ENCODE measurements around the gene MRPL18. TPM values are rescaled to one million over a fixed set of nuclear protein-coding genes. Genes with fewer than 3 reads are reported as not detected.

The MRPL18 gene
- total and polyA plus RNA-seq, 2 of the 4 experiments (the other 2 are of a cell fraction), result 53.4 to 56.8 TPM

- TF ChIP-seq RAD21 (IDR thresholded peaks at IDR 0.05; ENCODE audit: low read length), result no peak
Observed at GRCh38 chr6:159836718-159837490, 46.6 kb downstream of the MRPL18 start (continued).

- Histone ChIP-seq H2AFZ (replicated peaks; ENCODE audit: low read length, poor library complexity) (no peak overlapping the region), H3K4me3 (ENCODE audit: insufficient read depth, low read depth, low read length) (no peak overlapping the region), H3K4me1 (ENCODE audit: control insufficient read depth, insufficient read depth, low read length) (no peaks in the 10 kb centered on the region), H3K27ac (ENCODE audit: insufficient read depth, low read length) (no peak overlapping the region), H3K9me3 (ENCODE audit: control insufficient read depth, insufficient read depth, low read length) (no peaks in the 10 kb centered on the region), H4K20me1 (ENCODE audit: insufficient read depth, low read length) (no peaks in the 10 kb centered on the region), H2BK15ac (ENCODE audit: low read depth, low read length) (no peak overlapping the region), H3K56ac (ENCODE audit: extremely low read depth, insufficient read depth, low read length) (no peak overlapping the region), H3K18ac (ENCODE audit: low read depth, low read length) (no peak overlapping the region), H3K36me3 (ENCODE audit: control insufficient read depth, insufficient read depth, low read length) (no peaks in the 10 kb centered on the region), H3K4ac (ENCODE audit: low read depth, low read length) (no peak overlapping the region), H3K27me3 (ENCODE audit: control insufficient read depth, insufficient read depth, low read length) (no peaks in the 10 kb centered on the region; the same call in 1 of the 2 replicates), H3K79me1 (ENCODE audit: low read depth in 1 of 2, low read length in 2 of 2) (no peaks in the 10 kb centered on the region), H3K9ac (ENCODE audit: low read depth, low read length) (no peak overlapping the region), H3K9me1 (ENCODE audit: insufficient read depth, low read length) (0 out of 2 replicates have a peak, but pooled peaks cover 4% of the 10 kb centered on the region), H4K91ac (ENCODE audit: insufficient read depth, low read depth, low read length) (no peak overlapping the region), H2AK5ac (ENCODE audit: low read depth, low read length) (no peak overlapping the region), H3K23ac (ENCODE audit: low read depth, low read length) (no peak overlapping the region), H4K5ac (ENCODE audit: low read depth, low read length) (no peak overlapping the region), H2AK9ac (replicated peaks; ENCODE audit: low read depth, low read length, poor library complexity) (no peak overlapping the region), H2BK120ac (ENCODE audit: low read depth, low read length) (no peak overlapping the region), H2BK20ac (ENCODE audit: low read depth, low read length) (no peak overlapping the region), H4K8ac (ENCODE audit: low read depth in 2 of 2, low read length in 2 of 2) (no peak overlapping the region), H3K14ac (replicated peaks; ENCODE audit: low read depth, low read length) (no peak overlapping the region), H2BK5ac (ENCODE audit: low read depth, low read length, poor library complexity, severe bottlenecking) (no peak overlapping the region), H3K4me2 (ENCODE audit: low read depth, low read length) (no peak overlapping the region)
- ChIA-PET POLR2A (ENCODE audit: unreplicated experiment) (no interaction called here), CTCF (interaction anchor here (1.3 kb wide), 1 partner anchor 8 kb away, joined by 3 read pairs; no protein-coding TSS in a partner anchor)
- intact Hi-C loops (cut with micrococcal nuclease), result no loop called here
- DNase-seq, result no peak
- BruUV-seq (replicated peaks), result no TSS peak
- in situ Hi-C loops (cut with MboI; ENCODE audit: low sequenced_read_pairs), result no loop called here
- dilution Hi-C loops (cut with HindIII; ENCODE audit: low sequenced_read_pairs, unreplicated experiment), result no loop called here
- no CpG with 5 or more reads among the region's 8 CpGs for WGBS, 2 experiments (ENCODE audit: extremely low coverage in 2 of 2, insufficient read length in 1 of 2)
- ATAC-seq (ENCODE audit: low read depth), result no peak
- no peak for TF ChIP-seq CHD1 (IDR thresholded peaks at IDR 0.05; ENCODE audit: low read depth, low read length)
- no peak for TF ChIP-seq MAZ (IDR thresholded peaks at IDR 0.05; ENCODE audit: borderline replicate concordance, low read depth, low read length)
- no peak for TF ChIP-seq MXI1 (IDR thresholded peaks at IDR 0.05; ENCODE audit: borderline replicate concordance, low read depth, low read length)
- no peak for TF ChIP-seq MAFK (IDR thresholded peaks at IDR 0.05; ENCODE audit: low read depth, low read length)
- TF ChIP-seq CEBPB (IDR thresholded peaks at IDR 0.05; ENCODE audit: low read depth, low read length), result no peak
- no peak for TF ChIP-seq NFE2L2 (IDR thresholded peaks at IDR 0.05; ENCODE audit: low read depth, low read length)
Observed at GRCh38 chr6:159837511-159837910, 47.2 kb downstream of the MRPL18 start.
